ENCODE measurements around the gene PDK4. TPM values are rescaled to one million over a fixed set of nuclear protein-coding genes. Genes with fewer than 3 reads are reported as not detected.

Gene PDK4
- total RNA-seq, 6 experiments from 2014 or later = 7.9 to 109 (median 79.0) TPM

GRCh38 chr7:95584769-95585425, 11.4 kb downstream of the PDK4 start:
- Histone ChIP-seq H3K27ac (peak overlapping the region in 1 of 3 donors; percentile 16), H3K4me3 (no peak overlapping the region), H3K36me3 (peaks cover 0 to 64% (median 48%) of the 10 kb centered on the region in 4 donors), H3K4me1 (peaks cover 0 to 32% (median 5%) of the 10 kb centered on the region in 4 donors), H3K9me3 (no peaks in the 10 kb centered on the region), H3K27me3 (no peaks in the 10 kb centered on the region)
- no peak for TF ChIP-seq CTCF (IDR thresholded peaks at IDR 0.05)
- peak; percentile 5 for TF ChIP-seq POLR2A (IDR thresholded peaks at IDR 0.05)
- WGBS (ENCODE audit: insufficient coverage, low coverage, low lambda C conversion rate, missing lambda C conversion rate) = 77% methylated on average over 1 of the region's 1 CpG
- intact Hi-C loops (cut with DNase I) = no loop called here
- DNase-seq (no peak), ATAC-seq (peak in 1 of 4 donors; percentile 27)

GRCh38 chr7:95583834-95584621, 12.3 kb downstream of the PDK4 start:
- Histone ChIP-seq H3K4me1 (peaks cover 0 to 26% (median 2%) of the 10 kb centered on the region in 4 donors), H3K27me3 (no peaks in the 10 kb centered on the region), H3K27ac (no peak overlapping the region), H3K36me3 (peaks cover 0 to 56% (median 42%) of the 10 kb centered on the region in 4 donors), H3K9me3 (no peaks in the 10 kb centered on the region), H3K4me3 (no peak overlapping the region)
- TF ChIP-seq CTCF (IDR thresholded peaks at IDR 0.05) = no peak
- TF ChIP-seq POLR2A (IDR thresholded peaks at IDR 0.05) = peak; percentile 10
- DNase-seq (no peak), ATAC-seq (no peak)
- intact Hi-C loops (cut with DNase I) = no loop called here
- WGBS (ENCODE audit: insufficient coverage, low coverage, low lambda C conversion rate, missing lambda C conversion rate) = 83% methylated on average over 3 of the region's 3 CpGs

- 62% methylated on average over 3 of the region's 4 CpGs for WGBS (ENCODE audit: insufficient coverage, low coverage, low lambda C conversion rate, missing lambda C conversion rate)
- peak in 3 of 4 donors; percentile 8 to 39 (median 15) for ATAC-seq
- Histone ChIP-seq H3K4me1 (peaks cover 0 to 21% (median 2%) of the 10 kb centered on the region in 4 donors), H3K27me3 (no peaks in the 10 kb centered on the region), H3K4me3 (no peak overlapping the region), H3K36me3 (peaks cover 0 to 43% (median 31%) of the 10 kb centered on the region in 4 donors), H3K27ac (peak overlapping the region in 1 of 3 donors; percentile 24), H3K9me3 (no peaks in the 10 kb centered on the region)
- TF ChIP-seq CTCF (IDR thresholded peaks at IDR 0.05) (no peak), POLR2A (IDR thresholded peaks at IDR 0.05) (no peak)
- intact Hi-C loops (cut with DNase I) = no loop called here
- no peak for DNase-seq
These were observed 13.6 kb downstream of the PDK4 start for GRCh38 chr7:95582578-95583293.

GRCh38 chr7:95581467-95581866, 14.8 kb downstream of the PDK4 start:
- DNase-seq = no peak
- no peak overlapping the region for H3K4me3 ChIP-seq
- H3K27ac ChIP-seq = no peak overlapping the region
- TF ChIP-seq POLR2A (IDR thresholded peaks at IDR 0.05) (no peak), CTCF (IDR thresholded peaks at IDR 0.05) (no peak)
- no peaks in the 10 kb centered on the region for H3K9me3 ChIP-seq
- no peaks in the 10 kb centered on the region for H3K27me3 ChIP-seq
- no peak for ATAC-seq
- 67% methylated on average over 3 of the region's 3 CpGs for WGBS (ENCODE audit: insufficient coverage, low coverage, low lambda C conversion rate, missing lambda C conversion rate)
- peaks cover 0 to 30% (median 19%) of the 10 kb centered on the region in 4 donors for H3K36me3 ChIP-seq
- peaks cover 0 to 11% (median 2%) of the 10 kb centered on the region in 4 donors for H3K4me1 ChIP-seq
- intact Hi-C loops (cut with DNase I) = no loop called here
